Measurements from ENCODE around the gene LHB.

Gene LHB

GRCh38 chr19:49014123-49014869 lies 2.6 kb downstream of the LHB start:
- TF ChIP-seq, protein P1, sequence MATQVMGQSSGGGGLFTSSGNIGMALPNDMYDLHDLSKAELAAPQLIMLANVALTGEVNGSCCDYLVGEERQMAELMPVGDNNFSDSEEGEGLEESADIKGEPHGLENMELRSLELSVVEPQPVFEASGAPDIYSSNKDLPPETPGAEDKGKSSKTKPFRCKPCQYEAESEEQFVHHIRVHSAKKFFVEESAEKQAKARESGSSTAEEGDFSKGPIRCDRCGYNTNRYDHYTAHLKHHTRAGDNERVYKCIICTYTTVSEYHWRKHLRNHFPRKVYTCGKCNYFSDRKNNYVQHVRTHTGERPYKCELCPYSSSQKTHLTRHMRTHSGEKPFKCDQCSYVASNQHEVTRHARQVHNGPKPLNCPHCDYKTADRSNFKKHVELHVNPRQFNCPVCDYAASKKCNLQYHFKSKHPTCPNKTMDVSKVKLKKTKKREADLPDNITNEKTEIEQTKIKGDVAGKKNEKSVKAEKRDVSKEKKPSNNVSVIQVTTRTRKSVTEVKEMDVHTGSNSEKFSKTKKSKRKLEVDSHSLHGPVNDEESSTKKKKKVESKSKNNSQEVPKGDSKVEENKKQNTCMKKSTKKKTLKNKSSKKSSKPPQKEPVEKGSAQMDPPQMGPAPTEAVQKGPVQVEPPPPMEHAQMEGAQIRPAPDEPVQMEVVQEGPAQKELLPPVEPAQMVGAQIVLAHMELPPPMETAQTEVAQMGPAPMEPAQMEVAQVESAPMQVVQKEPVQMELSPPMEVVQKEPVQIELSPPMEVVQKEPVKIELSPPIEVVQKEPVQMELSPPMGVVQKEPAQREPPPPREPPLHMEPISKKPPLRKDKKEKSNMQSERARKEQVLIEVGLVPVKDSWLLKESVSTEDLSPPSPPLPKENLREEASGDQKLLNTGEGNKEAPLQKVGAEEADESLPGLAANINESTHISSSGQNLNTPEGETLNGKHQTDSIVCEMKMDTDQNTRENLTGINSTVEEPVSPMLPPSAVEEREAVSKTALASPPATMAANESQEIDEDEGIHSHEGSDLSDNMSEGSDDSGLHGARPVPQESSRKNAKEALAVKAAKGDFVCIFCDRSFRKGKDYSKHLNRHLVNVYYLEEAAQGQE (IDR thresholded peaks at IDR 0.05; ENCODE audit: insufficient replicate concordance, low read depth): no peak
- TF ChIP-seq, protein P2, sequence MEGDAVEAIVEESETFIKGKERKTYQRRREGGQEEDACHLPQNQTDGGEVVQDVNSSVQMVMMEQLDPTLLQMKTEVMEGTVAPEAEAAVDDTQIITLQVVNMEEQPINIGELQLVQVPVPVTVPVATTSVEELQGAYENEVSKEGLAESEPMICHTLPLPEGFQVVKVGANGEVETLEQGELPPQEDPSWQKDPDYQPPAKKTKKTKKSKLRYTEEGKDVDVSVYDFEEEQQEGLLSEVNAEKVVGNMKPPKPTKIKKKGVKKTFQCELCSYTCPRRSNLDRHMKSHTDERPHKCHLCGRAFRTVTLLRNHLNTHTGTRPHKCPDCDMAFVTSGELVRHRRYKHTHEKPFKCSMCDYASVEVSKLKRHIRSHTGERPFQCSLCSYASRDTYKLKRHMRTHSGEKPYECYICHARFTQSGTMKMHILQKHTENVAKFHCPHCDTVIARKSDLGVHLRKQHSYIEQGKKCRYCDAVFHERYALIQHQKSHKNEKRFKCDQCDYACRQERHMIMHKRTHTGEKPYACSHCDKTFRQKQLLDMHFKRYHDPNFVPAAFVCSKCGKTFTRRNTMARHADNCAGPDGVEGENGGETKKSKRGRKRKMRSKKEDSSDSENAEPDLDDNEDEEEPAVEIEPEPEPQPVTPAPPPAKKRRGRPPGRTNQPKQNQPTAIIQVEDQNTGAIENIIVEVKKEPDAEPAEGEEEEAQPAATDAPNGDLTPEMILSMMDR (IDR thresholded peaks at IDR 0.05; ENCODE audit: insufficient read depth, low read length): no peak
- no peak for TF ChIP-seq SPI1 (IDR thresholded peaks at IDR 0.05; ENCODE audit: borderline replicate concordance, low read depth)
- no peak for TF ChIP-seq GABPA (IDR thresholded peaks at IDR 0.05; ENCODE audit: low read depth)
- no peak for TF ChIP-seq POLR2AphosphoS5 (IDR thresholded peaks at IDR 0.05; ENCODE audit: low read depth)
- peaks cover 16% of the 10 kb centered on the region for H3K27me3 ChIP-seq (ENCODE audit: insufficient read depth, poor library complexity, severe bottlenecking)
- no peak for DNase-seq (ENCODE audit: low read depth in 1 of 2, low spot score in 1 of 2)
- no peak overlapping the region for H3K27ac ChIP-seq (replicated peaks)
- H3K4me3 ChIP-seq (replicated peaks; ENCODE audit: insufficient read depth, low read length): no peak overlapping the region

- H3K4me3 ChIP-seq (replicated peaks; ENCODE audit: insufficient read depth, low read length): no peak overlapping the region
- H3K27me3 ChIP-seq (ENCODE audit: insufficient read depth, poor library complexity, severe bottlenecking): no peaks in the 10 kb centered on the region
- no peak for DNase-seq (ENCODE audit: low read depth in 1 of 2, low spot score in 1 of 2)
- no peak overlapping the region for H3K27ac ChIP-seq (replicated peaks)
- TF ChIP-seq, protein P2 (IDR thresholded peaks at IDR 0.05; ENCODE audit: insufficient read depth, low read length): no peak
- TF ChIP-seq SPI1 (IDR thresholded peaks at IDR 0.05; ENCODE audit: borderline replicate concordance, low read depth) (no peak), POLR2AphosphoS5 (IDR thresholded peaks at IDR 0.05; ENCODE audit: low read depth) (no peak), GABPA (IDR thresholded peaks at IDR 0.05; ENCODE audit: low read depth) (no peak)
- TF ChIP-seq, protein P1 (IDR thresholded peaks at IDR 0.05; ENCODE audit: insufficient replicate concordance, low read depth): no peak
These were observed 5.7 kb downstream of the LHB start for GRCh38 chr19:49011194-49011593.

DNA sequence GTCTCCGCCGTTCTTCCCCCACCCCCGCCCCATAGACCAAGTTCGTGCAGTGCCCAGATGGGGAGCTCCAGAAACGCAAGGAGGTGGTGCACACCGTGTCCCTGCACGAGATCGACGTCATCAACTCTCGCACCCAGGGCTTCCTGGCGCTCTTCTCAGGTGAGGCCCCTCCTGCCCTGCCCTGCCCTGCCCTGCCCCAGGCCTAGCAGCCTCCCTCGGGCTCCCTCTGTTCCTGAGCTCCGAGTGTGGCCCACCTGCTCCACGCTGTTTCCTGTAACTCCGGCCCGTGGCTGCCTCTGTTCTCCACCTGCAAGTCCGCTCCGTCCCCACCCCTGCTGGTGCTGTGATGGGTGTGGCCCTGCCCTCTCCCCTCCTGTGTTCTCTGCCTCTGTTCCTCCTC lies 6.4 kb downstream of the LHB start:
- Histone ChIP-seq H3K27me3 (ENCODE audit: insufficient read depth, poor library complexity, severe bottlenecking) (no peaks in the 10 kb centered on the region), H3K4me3 (replicated peaks; ENCODE audit: insufficient read depth, low read length) (no peak overlapping the region), H3K27ac (replicated peaks) (no peak overlapping the region)
- DNase-seq (ENCODE audit: low read depth in 1 of 2, low spot score in 1 of 2): no peak
- TF ChIP-seq GABPA (IDR thresholded peaks at IDR 0.05; ENCODE audit: low read depth) (no peak), SPI1 (IDR thresholded peaks at IDR 0.05; ENCODE audit: borderline replicate concordance, low read depth) (no peak), POLR2AphosphoS5 (IDR thresholded peaks at IDR 0.05; ENCODE audit: low read depth) (no peak)
- TF ChIP-seq, protein P2 (IDR thresholded peaks at IDR 0.05; ENCODE audit: insufficient read depth, low read length): no peak
- TF ChIP-seq, protein P1 (IDR thresholded peaks at IDR 0.05; ENCODE audit: insufficient replicate concordance, low read depth): no peak
